Colonic mucosa (tissue), 4 donors: ENCODE measurements around the gene TAF10. TPM values are rescaled to one million over a fixed set of nuclear protein-coding genes. Genes with fewer than 3 reads are reported as not detected.

Experiments used
- DNase-seq: peaks from one replicate; pipeline ENCODE4 v3.0.0-alpha.2; 2020
- H3K27ac ChIP-seq: fragments of 200-600 bp; one replicate; pipeline ENCODE4 v1.8.0; 2021
- H3K27me3 ChIP-seq: fragments of 200-600 bp; one replicate; pipeline ENCODE4 v1.8.0; 2021
- H3K36me3 ChIP-seq: fragments of 200-600 bp; one replicate; pipeline ENCODE4 v1.8.0; 2021
- H3K4me1 ChIP-seq: fragments of 200-600 bp; one replicate; pipeline ENCODE4 v1.8.0; 2021; ENCODE audit warnings: mild to moderate bottlenecking
- H3K4me3 ChIP-seq: fragments of 200-600 bp; one replicate; pipeline ENCODE4 v1.8.0; 2021
- H3K9ac ChIP-seq, 2 donors: one replicate each; pipeline ENCODE4 v1.7.0; 2013; ENCODE audit warnings: control low read depth in 2 of 2, low read depth in 2 of 2, low read length in 2 of 2
- H3K9me3 ChIP-seq: fragments of 200-600 bp; one replicate; pipeline ENCODE4 v1.8.0; 2021
- intact Hi-C: fragments of 100-400 bp; cut with DNase I; formaldehyde crosslinking; loops from one replicate; pipeline ENCODE4 v1.14.1; 2022
- total RNA-seq, 2 donors: library from RNA; stranded (reverse); fragmentation: NEBNext Ultra II Directional in 1 of 2; extraction: Animal tissue kit (Norgen Biotek cat#: 25700) in 1 of 2; gene quantifications; one replicate each; pipeline ENCODE4 v1.2.1, GENCODE V29; 2021
- TF ChIP-seq, protein P1 (sequence below): fragments of 200-600 bp; IDR thresholded peaks from one replicate; pipeline ENCODE4 v1.8.0; 2022; ENCODE audit warnings: antibody characterized with exemption, mild to moderate bottlenecking
- donor health status: healthy.
- donor health status: DM: no; HTN: no; CAD: no.
- donor health status: DM: no; HTN: no; CAD: no.

TAF10 gene
- total RNA-seq, 2 donors from 2014 or later, result 123 to 142 TPM

DNA sequence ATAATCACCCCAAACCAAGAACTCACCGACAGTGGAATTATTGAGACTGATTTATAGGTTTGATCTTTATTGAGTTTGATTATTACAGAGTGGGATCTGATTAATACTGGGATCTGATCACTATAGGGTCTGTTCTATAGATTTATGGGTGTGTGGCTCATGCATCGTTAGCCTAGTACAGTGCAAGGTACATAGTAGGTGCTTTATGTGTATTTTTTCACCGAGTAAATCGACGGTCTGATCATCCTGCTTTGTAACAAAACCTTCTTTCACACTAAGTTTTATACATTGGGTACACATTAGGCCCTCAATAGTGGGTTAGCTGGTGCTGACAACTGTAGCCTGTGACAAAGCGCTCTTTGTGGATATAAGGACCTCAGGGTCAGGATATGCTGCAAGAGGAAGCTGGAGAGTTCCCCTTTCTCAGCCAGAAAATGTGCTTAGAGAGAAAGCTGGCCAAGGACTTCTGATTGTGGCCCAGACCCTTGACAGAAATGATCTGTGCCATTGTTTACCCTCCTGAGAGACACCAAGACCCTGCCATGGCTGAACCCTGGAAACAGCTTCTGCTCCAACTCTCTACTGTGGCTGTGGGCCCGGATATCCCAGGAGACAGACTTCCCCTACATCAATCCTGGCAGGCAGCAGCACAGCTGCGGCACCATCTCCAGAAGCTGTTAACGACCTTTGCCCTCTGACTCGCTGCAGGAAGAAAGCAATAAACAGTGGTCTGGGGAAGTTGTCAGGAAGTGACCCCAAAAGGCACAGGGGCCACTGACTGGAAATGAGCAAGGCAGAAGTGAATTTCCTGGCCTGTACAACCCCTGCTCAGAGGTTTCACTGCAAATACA, 23.3 kb upstream of the TAF10 start:
- intact Hi-C loops, result no loop called here
- H3K9ac ChIP-seq, result peak overlapping the region in 1 of 2 donors; percentile 14
- H3K4me1 ChIP-seq, result peaks cover 5% of the 10 kb centered on the region

GRCh38 chr11:6634534-6634933, 22.5 kb upstream of the TAF10 start:
- Histone ChIP-seq H3K4me3 (no peak overlapping the region), H3K9ac (no peak overlapping the region), H3K36me3 (no peaks in the 10 kb centered on the region), H3K27me3 (no peaks in the 10 kb centered on the region), H3K4me1 (peaks cover 5% of the 10 kb centered on the region), H3K9me3 (no peaks in the 10 kb centered on the region), H3K27ac (peak overlapping the region; percentile 64)
- intact Hi-C loops, result no loop called here
- DNase-seq, result no peak
- TF ChIP-seq, protein P1, sequence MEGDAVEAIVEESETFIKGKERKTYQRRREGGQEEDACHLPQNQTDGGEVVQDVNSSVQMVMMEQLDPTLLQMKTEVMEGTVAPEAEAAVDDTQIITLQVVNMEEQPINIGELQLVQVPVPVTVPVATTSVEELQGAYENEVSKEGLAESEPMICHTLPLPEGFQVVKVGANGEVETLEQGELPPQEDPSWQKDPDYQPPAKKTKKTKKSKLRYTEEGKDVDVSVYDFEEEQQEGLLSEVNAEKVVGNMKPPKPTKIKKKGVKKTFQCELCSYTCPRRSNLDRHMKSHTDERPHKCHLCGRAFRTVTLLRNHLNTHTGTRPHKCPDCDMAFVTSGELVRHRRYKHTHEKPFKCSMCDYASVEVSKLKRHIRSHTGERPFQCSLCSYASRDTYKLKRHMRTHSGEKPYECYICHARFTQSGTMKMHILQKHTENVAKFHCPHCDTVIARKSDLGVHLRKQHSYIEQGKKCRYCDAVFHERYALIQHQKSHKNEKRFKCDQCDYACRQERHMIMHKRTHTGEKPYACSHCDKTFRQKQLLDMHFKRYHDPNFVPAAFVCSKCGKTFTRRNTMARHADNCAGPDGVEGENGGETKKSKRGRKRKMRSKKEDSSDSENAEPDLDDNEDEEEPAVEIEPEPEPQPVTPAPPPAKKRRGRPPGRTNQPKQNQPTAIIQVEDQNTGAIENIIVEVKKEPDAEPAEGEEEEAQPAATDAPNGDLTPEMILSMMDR, result no peak

More for the DNA sequence above, 23.3 kb upstream of the TAF10 start:
- peak; percentile 80 for DNase-seq
- Histone ChIP-seq H3K4me3 (no peak overlapping the region), H3K9me3 (no peaks in the 10 kb centered on the region), H3K36me3 (no peaks in the 10 kb centered on the region), H3K27ac (peak overlapping the region; percentile 64), H3K27me3 (no peaks in the 10 kb centered on the region)
- TF ChIP-seq, protein P1, result no peak

- H3K4me3 ChIP-seq, result no peak overlapping the region
- TF ChIP-seq, protein P1, result no peak
- no peaks in the 10 kb centered on the region for H3K27me3 ChIP-seq
- no peaks in the 10 kb centered on the region for H3K9me3 ChIP-seq
- H3K36me3 ChIP-seq, result no peaks in the 10 kb centered on the region
- no peak for DNase-seq
- intact Hi-C loops, result no loop called here
- peaks cover 5% of the 10 kb centered on the region for H3K4me1 ChIP-seq
- H3K27ac ChIP-seq, result no peak overlapping the region
- no peak overlapping the region for H3K9ac ChIP-seq
Observed at GRCh38 chr11:6633422-6634408, 21.7 kb upstream of the TAF10 start.

DNA sequence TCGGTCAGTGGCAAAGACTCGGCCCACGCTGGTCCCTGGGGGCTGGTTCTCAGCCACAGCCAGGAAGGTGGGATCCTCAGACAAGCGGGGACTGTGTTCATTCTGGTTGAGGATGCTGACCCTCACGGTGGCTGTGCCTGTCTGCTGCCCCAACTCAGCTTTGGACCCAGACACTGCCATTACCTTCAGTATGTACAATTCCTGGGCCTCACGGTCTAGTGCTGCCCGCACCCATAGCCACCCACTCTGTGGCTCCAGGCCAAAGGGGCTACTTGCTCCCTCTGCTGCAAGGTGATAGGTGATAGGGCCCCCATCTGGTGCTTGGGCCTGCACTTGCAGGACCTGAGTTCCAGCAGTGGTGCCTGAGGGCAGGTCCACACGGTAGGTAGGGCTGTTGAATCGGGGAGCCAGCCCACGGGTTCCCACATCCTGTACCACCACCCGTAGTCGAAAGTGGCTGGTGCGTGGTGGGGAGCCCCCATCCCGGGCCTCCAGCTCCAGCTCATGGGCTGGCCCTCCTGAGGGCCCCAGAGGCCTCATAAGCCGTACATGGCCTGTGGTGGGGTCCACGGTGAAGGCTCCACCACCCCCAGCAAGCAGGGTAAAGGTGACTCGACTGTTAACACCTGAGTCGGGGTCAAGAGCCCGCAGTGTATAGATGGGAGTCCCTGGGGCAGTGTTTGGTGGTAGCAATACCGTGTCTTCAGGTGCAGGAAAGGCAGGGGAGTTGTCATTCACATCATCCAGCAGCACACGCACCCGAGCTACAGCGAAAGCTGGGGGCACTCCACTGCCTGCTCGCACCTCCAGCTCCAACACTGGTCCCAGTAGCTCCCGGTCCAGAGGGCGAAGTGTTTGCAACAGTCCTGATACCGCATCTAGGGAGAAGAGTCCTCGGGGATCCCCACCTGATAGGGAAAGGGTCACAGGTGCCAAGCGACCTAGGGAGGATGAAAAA, 20.4 kb upstream of the TAF10 start:
- intact Hi-C loops, result no loop called here
- TF ChIP-seq, protein P1, result no peak
- peaks cover 5% of the 10 kb centered on the region for H3K4me1 ChIP-seq
- no peak for DNase-seq
- H3K4me3 ChIP-seq, result no peak overlapping the region
- H3K27ac ChIP-seq, result no peak overlapping the region
- H3K36me3 ChIP-seq, result no peaks in the 10 kb centered on the region
- no peaks in the 10 kb centered on the region for H3K9me3 ChIP-seq
- no peaks in the 10 kb centered on the region for H3K27me3 ChIP-seq
- no peak overlapping the region for H3K9ac ChIP-seq
